ENCODE measurements around the gene PITHD1.
"Not testable (repeated sequence)": the region's sequence is repeated elsewhere in the genome, so short reads cannot be mapped to it uniquely, and the experiment has no call there.

Gene PITHD1

DNA sequence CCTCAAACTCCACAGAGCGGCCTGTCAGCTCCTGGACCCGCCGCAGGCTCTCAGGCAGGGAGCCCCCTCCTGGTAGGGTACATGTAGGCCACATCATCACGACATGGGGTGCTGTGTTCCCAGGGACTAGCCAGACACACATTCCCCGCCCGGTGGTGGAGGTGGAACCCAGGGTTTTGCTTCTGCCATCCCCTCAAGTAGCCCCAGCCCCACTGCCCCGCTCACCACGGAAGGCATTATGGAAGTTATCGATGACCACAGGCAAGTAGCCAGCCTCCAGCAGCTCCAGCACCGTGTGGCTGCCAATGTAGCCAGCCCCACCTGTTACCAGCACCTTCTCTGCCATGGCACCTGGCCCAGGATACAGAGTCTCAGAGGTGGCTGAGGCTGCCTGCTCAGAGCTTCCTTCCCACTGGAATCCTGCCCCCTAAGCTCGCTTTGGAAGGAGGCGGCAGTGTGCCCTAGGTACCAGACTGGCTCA lies 20.5 kb downstream of the PITHD1 start:
- DNase-seq (ENCODE audit: low read depth in 2 of 2) = no peak

DNA sequence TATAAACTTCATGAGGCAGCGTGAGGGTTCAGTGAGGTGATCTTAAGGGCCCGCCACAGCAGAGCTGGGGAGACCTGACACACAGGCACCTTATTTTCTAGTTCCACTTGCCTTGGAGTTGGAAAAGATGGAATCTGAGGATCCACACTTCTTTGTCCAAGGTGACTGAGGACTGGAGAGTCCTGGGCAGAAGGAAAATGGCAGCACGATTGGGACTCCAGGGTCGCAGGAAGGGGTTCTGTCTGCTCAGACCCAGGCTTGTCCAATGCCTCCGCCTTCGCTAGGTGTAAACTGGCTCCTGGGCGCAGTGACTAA lies 21.0 kb downstream of the PITHD1 start:
- DNase-seq (ENCODE audit: low read depth in 2 of 2) = no peak

DNA sequence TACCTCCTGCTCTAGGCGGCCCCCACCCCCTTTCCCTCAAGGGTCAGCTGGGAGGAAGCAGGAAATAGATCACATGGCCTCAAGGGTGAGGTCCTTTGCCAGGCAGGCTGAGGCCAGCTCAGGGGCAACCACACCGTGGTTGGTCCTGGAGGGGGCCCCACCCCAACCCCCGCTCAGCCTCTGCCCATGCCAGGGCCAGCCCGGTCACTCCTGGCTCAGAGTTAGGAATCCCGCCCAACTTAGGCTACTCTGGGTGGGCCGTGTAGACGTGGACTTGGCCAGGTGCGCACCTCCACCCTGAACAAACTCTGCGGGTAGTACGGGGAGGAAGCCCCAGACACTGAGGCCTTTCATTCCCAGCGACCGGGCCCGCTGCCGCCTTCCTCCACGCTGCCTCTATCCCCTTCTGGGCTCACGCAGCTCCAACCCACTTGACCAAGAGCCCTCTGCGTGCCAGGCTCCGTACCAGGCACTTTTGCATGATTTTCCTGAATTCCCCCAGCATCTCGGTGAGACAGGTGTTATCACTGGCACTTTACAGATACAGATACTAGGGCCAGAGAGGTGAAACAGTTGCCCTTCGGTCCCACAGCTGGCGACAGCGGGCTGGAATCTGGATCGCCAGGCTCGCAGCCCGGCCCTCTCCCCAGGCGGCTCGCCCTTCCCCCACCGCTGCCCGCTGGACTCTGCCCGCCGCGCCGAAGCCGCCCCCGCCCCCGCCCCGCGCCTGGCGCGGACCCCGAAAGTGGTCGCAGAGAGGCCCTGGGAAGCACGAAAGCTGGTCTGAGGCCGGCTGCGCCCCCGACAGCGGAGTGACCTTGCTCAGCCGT lies 21.6 kb downstream of the PITHD1 start:
- no peak for DNase-seq (ENCODE audit: low read depth in 2 of 2)

DNA sequence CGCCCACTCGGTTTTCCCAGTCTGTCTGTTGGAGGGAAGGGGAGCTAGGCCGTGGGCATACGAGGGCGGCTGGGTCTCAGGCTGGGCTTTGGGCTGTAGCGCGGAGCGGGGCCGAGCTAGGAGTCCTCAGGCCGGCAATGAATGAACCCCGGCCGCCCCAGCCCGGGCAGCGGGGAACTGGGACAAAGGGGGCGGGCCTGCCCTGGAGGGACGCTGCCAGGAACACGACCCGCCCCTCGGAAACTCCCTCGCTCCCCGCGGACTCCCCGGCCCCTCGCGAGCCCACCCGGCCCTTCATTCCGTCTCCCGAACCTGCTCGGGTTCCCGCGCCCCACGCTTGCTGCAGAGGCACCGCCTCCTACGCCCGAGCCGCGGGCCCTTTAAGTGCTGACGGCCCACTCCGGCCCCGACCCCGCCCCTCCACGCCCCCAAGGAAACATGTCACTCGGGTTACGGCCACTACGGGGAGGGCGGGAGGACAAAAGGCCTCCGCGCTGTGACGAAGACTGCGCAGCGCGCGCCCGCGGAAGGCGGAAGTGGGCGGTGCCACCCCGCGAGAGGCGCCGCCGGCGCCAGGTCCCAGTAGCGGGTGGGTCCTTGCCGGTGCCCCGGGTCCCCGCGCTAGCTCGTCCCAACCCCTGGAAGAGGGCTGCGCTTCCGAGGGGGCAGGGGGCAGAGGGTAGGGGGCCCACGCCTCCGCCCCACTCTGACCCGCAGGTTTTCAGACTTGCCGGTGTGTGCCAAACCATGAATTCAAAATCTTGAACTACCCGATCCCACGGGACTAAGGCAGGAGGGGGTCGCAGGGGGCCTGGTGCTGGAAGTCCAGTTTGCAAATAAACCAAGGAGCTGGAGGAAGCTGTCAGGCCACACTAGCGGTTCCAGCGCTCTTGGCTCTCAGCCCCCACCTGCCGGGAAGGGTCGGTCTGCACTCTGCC lies 22.5 kb downstream of the PITHD1 start, which contains the start of gene GALE:
GALE (minus strand) TSS at position 355 of the 938 bp plus-strand sequence. CDS start 1,747 bp downstream, outside the sequence.
- DNase-seq (ENCODE audit: low read depth in 2 of 2) = peak; percentile 96 to 99

DNA sequence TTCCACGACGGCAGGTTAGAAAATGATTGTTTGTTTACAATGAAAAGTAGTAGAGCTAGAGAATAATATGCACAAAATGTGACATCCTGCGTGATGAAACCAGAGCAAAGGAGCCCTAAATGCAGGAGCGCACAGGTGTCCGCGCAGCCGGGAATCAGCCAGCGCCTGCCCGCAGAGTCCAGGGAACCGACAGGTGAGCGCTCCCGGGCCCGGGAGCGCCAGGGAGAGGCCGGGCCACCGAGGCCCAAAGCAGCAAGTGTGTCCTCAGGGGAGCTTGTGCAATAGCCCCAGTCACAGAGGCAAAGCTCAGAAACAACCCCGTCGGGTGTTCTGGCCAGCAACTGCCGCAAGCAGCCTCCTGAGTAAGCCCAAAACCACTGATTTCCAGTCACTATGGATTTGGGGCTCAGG lies 23.1 kb downstream of the PITHD1 start:
- DNase-seq (ENCODE audit: low read depth in 2 of 2) = no peak

DNA sequence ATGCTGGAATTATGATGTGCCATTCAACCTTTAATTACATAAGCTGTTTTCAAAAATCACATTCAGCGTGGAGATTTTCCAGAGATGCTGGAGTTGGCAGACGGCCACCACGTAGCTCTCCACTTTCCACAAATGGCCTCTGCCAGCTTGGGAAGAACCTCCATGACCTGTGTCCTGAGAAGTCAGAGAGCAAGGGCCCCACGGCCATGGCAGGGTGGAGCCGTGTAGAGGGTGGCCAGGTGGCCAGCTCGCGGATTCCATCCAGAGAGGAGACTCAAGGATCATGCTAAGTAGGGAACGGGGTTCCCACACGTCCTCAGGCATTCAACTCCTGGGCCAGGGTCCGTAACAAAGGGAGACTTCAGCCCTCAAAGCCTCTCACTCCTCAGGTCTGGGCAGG lies 23.7 kb downstream of the PITHD1 start:
- DNase-seq (ENCODE audit: low read depth in 2 of 2) = no peak

DNA sequence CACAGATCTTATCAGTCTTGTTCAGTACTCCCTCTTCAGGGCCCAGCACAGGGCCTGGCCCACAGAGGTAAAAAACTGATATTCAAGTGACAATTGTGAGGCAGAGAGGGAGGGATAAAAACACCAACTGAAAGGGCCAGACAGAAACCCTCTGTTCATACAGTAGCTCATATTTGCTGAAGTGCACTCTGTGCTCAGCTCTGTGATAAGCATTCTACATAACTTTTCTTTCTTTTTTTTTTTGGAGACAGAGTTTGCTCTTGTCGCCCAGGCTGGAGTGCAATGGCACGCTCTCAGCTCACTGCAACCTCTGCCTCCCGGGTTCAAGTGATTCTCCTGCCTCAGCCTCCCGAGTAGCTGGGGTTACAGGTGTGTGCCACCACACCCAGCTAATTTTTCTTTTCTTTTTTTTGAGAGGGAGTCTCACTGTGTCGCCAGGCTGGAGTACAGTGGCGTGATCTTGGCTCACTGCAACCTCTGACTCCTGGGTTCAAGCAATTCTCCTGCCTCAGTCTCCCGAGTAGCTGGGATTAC lies 24.7 kb downstream of the PITHD1 start:
- DNase-seq (ENCODE audit: low read depth in 2 of 2) = not testable (repeated sequence)

DNA sequence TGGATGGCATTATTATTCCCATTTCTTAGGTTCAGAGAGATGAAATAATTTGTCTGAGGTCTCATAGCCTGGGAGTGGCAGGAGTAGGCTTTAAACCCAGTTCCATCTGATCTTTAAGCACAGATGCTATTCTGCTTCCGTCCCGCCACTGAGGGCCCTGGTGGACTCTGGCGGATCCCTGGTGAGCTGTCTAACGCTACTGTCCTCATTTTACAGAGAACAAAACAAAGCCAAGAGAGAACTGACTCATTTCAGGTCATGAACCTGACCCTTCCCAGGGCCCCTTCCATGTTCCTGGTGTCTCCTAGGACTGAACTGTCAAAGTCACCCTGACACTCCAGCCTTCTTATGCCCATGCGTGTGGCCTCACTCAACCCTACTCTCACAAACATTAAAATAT lies 25.5 kb downstream of the PITHD1 start:
- DNase-seq (ENCODE audit: low read depth in 2 of 2) = no peak

DNA sequence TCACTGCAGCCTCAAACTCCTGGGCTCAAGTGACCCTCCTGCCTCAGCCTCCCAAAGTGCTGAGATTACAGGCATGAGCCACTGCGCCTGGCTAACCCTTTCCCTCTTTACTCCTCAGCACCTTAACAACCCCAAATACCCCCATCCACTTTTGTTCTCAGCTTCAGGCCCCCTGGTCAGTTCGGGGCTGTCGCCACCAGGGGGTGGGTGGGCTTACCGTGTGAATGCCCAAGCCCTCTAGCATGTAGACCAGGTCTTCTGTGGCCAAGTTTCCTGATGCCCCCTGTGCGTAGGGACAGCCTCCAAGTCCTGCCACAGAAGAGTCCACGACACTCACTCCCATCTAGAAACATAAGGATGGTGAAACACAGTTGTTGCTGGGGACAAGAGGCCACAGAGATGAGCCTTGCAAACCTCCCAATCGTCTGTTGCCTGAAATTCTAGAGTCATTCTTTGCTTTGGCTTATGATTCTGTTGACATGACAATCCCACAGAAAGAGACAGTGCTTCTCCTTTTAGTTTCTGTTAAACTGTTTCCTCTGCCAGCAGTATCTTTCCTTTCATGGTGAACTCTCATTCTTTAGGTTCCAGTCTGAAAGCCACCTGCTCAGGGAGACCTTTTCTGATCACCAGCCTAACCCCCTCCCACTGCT lies 26.1 kb downstream of the PITHD1 start:
- DNase-seq (ENCODE audit: low read depth in 2 of 2) = no peak

DNA sequence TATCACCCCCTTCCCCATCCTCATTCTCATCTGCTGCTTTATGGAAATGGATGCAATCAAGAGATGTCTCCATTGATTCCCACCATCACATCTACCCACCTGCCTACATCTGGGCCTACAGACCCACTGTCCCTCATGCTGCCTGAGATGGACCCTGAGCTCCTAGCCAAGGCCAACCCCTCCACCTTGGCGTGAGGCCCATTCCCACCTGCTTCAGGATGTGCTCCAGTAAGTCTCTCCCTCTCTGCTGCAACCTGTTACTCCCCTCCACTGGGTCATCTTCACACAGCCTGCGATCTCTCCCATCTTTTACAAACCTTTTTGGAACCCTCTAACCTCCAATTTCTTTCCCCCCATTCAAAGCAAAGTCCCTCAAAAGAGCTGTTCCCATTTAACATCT lies 26.8 kb downstream of the PITHD1 start:
- no peak for DNase-seq (ENCODE audit: low read depth in 2 of 2)

DNA sequence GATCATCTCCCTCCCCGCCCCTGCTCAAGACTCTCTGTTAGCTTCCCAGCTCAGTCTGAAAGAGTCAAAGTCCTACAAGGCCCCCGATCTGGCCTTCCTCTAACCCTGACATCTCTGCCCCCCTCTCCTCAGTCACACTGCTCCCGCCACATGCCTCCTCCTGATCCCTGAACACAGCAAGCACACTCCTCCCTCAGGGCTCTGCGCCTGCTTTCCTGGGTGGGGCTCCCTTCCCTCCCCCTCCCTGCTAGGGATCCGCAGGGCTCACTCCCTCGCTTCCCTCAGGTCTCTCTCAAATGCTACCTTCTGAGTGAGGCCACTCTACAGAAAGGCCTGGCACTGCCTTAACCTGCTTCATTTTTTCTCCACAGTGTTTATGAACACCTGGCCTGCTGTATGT lies 28.1 kb downstream of the PITHD1 start:
- no peak for DNase-seq (ENCODE audit: low read depth in 2 of 2)

DNA sequence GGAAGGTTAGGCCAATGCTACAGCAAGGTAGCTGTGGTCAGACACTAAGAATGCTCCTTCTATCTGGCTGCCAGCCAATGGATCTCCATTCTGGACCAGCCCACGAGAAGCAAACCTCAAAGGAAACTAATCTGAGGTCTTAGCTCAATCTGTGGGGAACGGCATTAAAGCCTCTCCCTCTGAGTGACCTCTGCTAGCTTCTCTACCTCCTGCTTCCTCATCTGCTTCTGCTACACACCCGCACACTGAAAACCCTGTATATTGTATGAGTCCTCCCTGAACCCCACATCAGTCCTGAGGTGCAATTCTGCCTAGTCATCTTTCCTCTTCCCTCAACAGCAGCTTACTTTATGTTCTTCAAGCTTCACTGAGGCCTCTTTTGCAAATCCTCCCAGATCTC lies 29.2 kb downstream of the PITHD1 start:
- DNase-seq (ENCODE audit: low read depth in 2 of 2) = no peak

DNA sequence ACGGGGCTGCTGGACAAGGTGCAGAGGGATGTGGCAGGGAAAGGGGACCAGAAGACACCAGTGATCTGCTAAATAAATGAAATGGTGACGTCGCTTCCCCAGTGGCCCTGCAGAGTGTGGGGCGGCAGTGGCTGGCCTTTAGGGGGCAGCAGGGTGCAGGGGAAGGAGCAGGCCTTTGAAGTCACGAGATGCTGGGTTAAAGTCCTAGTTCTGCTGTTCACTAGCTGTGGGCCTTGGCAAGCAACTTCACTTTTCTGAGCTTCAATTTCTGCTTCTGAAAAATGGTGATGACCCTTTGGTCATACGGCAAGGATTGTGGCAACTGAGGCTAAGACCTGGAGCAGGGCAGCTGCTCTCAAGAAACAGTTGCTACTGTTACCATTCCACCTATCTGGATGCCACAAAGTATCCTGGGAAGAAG lies 31.5 kb downstream of the PITHD1 start:
- DNase-seq (ENCODE audit: low read depth in 2 of 2) = peak; percentile 75 to 78

DNA sequence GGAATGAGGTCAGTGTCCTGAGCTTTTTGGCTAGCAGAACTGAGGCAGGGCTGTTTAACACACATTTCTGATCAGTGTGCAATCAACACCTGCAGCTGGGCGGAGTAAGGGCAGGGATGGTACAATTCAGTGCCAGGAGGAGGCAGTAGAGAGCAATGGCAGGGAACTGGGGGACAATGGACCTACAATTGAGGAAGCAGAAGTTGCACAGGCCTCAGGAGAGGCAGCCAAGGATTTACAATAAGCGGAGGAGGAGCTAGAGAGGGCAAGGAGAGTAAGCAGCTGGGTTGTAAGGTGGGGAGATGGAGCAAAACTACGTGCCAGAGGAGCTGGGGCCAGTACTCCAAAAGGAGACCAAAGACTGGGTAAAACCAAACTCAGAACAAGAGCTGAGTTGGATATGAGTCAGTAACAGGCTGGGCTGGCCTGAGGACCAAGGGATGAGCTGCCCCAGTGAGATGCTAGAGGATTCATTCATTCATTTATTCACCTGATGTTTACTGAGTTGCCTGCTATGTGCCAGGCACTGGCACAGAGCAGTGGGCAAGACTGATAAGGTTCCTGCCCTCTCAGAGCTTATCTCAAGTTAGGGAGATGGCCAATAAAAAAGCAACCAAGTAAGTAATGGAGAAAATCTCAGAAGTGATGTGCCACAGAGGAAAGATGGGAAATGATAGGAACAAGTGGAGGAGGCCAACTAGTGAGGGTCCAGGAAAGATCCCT lies 32.8 kb downstream of the PITHD1 start:
- peak in 1 of 2 donors; percentile 55 for DNase-seq (ENCODE audit: low read depth in 2 of 2)

DNA sequence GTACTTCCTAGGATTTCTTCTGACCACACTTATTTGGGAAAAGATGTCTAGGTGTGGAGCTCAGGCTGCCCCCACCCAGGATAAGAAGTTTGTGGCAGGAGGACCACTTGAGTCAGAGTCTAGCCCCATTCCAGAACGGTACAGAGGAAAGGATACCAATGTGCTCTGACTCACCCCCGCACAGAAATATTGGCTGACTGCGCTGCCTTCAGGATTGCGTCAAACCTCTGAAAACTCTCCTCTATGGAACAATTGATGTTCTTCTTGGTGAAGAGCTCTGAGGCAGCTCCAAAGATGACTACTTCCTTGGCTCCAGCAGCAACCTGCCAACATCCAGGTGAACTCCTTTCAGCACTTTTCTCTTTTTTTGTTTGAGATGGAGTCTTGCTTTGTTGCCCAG lies 35.8 kb downstream of the PITHD1 start:
- no peak for DNase-seq (ENCODE audit: low read depth in 2 of 2)

DNA sequence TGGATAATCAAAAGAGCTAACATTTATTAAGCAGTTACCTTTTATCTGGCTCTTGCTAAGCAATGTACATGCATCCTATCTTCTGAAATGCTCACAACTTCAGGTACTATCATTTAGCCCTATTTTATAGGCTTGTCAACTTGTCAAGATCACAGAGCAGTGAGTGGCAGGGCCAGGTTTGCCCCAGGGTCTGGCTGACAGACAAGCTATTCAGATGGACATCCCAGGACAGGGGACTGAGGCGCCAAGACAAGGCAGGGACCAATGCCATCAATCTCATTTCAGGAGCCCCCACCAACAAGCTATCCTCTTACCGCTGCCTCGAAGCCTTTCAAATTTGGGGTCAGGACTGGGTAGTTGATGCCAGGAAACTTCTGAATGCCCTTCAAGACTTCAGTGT lies 38.1 kb downstream of the PITHD1 start:
- no peak for DNase-seq (ENCODE audit: low read depth in 2 of 2)

DNA sequence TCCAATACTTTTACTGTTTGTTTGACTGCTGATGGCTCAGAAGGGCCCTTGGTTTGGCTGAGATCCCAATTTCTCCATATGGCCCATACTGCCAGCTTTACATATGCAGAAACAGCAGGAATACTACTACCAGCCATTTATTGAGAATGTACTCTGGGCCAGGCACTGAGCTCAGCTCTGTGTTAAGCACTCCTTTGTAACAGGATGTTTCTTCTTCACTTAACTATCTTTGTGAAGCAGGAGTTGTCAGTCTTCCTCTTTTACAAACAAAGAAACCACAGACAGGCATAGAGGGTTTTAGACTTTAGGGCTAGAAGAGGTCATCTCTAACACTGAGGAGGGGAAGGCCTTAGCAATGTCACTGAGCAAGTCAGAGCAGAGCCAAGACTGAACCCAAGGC lies 38.7 kb downstream of the PITHD1 start:
- no peak for DNase-seq (ENCODE audit: low read depth in 2 of 2)

DNA sequence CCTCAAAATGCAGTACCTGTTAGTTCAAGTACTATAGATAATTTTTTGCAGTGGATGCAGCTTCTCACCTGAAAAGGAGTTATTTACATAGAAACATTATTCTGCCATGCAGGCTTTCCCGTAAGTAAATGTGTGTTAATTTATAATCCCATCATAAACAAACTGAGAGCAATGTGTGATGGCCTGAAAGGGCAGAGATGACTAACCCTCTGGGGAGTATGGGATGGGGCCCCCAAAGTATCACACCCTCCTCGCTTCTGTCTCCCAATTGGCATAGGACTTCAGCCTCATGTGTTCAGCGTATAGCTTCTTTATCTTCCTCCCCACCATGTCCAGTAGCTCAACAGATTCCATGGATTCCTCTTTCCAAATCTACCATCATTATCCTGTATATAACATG lies 39.4 kb downstream of the PITHD1 start:
- DNase-seq (ENCODE audit: low read depth in 2 of 2) = no peak

DNA sequence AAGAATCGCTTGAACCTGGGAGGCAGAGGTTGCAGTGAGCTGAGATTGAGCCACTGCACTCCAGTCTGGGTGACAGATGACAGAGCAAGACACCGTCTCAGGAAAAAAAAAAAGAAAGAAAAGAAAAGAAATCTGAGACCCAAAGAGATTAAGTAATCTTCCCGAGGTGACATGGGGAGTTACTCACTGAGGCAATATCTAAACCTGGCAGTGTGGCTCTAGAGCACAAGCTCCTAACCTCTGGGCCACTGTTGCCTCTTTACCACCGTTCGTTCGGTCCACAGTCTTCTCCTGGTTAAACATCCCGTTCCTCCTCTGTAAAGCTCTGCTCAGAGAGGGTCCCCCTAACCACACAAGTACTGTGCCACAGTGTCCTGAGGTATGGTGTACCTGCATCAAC lies 45.5 kb downstream of the PITHD1 start:
- DNase-seq (ENCODE audit: low read depth in 2 of 2) = no peak

DNA sequence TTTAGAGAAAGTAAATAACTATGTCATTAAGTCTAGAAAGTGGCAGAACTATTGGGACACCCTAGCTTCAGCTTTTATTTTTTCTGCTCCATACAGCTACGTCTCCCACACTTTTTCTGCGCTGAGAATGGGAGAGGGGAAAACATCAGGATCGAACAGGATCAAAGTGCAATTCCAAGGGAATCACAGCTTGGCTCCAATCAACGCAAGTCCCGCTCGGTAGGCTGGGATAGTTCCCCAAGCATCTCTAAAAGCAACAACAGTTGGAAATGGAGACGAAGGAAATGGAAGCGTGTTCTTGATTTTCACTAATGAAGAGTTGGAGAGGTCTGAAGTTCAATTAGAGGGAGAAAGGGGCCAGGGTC lies 46.5 kb downstream of the PITHD1 start:
- DNase-seq (ENCODE audit: low read depth in 2 of 2) = no peak

DNA sequence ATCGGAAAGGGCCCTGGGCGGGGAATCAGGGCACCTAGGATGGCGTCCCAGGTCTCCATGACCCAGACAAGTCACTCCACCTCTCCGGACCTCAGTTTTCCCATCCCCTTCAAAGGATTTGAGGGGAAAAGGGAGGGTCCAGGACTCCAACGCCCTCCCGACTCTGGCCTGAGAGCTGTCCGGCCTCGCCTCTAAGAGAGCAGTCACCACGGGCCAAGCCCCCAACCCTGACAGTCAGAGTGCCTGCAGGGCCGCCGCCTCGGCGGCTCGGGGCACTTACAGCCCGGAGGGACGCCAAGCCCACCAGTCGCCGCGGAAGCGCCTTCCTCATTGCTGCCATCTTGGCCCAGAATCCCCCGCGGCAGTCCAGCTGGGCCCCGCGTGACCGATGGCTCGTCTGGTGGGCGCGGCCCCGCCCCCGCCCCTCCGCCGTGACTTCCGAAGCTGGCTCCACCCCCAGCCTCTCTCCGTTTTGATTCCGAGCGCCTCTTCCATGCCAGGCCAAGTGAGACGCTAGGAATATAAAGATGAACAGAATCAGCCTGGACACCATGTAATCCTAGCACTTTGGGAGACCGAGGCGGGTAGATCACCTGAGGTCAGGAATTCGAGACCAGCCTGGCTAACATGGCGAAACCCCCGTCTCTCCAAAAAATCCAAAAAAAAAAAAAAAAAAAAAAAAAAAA lies 47.0 kb downstream of the PITHD1 start, which contains the start of gene HMGCL:
HMGCL (minus strand) TSS at position 354 of the 686 bp plus-strand sequence; CDS start at position 340, 14 bp downstream.
- DNase-seq (ENCODE audit: low read depth in 2 of 2) = peak; percentile 82 to 89

All from stimulated activated CD4-positive, alpha-beta T cell treated with anti-CD3 and anti-CD28 coated beads, Interleukin-4, amount 100 ng/mL, for 48 hours (primary cell).